GM12873 (cell line): ENCODE data around the gene NAV3.

ENCODE experiments used
- TF ChIP-seq, protein P1 (sequence below): IDR thresholded peaks from 2 replicates; pipeline ENCODE4 v1.5.1; 2012; ENCODE audit warnings: low read depth, mild to moderate bottlenecking, moderate library complexity, low read length, control low read depth; ENCODE audit not compliant: insufficient read depth; ENCODE audit errors: missing control alignments

Gene NAV3, protein sequence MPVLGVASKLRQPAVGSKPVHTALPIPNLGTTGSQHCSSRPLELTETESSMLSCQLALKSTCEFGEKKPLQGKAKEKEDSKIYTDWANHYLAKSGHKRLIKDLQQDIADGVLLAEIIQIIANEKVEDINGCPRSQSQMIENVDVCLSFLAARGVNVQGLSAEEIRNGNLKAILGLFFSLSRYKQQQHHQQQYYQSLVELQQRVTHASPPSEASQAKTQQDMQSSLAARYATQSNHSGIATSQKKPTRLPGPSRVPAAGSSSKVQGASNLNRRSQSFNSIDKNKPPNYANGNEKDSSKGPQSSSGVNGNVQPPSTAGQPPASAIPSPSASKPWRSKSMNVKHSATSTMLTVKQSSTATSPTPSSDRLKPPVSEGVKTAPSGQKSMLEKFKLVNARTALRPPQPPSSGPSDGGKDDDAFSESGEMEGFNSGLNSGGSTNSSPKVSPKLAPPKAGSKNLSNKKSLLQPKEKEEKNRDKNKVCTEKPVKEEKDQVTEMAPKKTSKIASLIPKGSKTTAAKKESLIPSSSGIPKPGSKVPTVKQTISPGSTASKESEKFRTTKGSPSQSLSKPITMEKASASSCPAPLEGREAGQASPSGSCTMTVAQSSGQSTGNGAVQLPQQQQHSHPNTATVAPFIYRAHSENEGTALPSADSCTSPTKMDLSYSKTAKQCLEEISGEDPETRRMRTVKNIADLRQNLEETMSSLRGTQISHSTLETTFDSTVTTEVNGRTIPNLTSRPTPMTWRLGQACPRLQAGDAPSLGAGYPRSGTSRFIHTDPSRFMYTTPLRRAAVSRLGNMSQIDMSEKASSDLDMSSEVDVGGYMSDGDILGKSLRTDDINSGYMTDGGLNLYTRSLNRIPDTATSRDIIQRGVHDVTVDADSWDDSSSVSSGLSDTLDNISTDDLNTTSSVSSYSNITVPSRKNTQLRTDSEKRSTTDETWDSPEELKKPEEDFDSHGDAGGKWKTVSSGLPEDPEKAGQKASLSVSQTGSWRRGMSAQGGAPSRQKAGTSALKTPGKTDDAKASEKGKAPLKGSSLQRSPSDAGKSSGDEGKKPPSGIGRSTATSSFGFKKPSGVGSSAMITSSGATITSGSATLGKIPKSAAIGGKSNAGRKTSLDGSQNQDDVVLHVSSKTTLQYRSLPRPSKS (N-terminal part only)

DNA sequence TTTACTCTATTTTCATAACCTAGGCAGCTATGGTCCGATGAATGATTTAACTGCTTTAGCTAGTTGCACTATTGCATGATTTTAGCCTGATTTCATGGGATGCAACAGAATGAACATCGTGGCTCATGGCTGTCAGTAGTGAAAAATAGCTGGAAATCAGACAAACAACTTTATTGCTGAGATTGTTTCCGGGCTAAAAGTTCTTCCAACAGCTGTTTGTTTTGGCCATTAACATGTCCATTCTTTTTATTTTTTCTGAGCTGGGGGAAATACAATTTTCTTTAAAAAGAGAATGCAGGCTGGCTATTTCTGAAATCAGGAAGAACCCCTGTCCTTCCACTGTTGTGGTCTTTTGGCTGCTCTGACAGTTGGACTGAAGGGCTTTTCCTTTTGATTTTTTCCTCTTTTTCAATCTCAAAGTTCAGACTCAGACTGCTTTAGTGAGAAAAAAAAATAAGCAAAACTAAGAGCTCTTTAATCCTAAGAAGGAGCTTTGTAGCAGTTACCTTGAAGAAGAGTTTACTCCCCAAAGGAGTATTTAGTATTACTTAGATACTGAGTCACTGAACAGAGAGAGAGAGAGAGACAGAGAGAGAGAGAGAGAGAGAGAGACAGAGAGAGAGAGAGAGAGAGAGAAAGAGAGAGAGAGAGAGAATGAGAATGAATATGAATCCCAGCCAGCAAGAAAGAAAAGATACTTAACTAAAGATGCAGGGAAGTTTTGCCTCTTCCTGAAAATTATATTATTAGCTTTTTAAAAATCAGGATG is at the start of gene NAV3:
Gene NAV3, plus strand, starts transcription at position 312 of the 769 bp plus-strand sequence. CDS start 568 bp downstream, outside the sequence.
- TF ChIP-seq, protein P1, sequence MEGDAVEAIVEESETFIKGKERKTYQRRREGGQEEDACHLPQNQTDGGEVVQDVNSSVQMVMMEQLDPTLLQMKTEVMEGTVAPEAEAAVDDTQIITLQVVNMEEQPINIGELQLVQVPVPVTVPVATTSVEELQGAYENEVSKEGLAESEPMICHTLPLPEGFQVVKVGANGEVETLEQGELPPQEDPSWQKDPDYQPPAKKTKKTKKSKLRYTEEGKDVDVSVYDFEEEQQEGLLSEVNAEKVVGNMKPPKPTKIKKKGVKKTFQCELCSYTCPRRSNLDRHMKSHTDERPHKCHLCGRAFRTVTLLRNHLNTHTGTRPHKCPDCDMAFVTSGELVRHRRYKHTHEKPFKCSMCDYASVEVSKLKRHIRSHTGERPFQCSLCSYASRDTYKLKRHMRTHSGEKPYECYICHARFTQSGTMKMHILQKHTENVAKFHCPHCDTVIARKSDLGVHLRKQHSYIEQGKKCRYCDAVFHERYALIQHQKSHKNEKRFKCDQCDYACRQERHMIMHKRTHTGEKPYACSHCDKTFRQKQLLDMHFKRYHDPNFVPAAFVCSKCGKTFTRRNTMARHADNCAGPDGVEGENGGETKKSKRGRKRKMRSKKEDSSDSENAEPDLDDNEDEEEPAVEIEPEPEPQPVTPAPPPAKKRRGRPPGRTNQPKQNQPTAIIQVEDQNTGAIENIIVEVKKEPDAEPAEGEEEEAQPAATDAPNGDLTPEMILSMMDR, result no peak

DNA sequence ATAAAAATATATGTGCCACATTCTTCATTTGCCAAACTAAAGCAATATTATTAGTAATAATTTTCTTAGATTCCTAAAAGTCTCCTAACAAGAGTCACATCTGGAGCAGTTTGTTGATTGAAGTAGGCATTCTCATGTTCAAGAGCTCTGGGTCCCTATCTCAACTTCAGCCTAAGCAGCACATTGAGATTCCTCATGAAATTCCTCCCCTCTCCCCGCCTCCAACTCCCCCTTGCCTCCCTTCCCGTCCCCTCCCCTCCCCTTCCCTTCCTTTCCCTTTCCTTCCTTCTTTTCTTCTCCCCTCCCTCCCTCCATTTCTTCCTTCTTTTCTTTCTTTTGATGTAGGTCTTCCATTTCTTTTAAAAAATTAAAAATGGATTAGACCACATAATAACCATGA is 48.7 kb upstream of the NAV3 start:
- TF ChIP-seq, protein P1, result no peak

DNA sequence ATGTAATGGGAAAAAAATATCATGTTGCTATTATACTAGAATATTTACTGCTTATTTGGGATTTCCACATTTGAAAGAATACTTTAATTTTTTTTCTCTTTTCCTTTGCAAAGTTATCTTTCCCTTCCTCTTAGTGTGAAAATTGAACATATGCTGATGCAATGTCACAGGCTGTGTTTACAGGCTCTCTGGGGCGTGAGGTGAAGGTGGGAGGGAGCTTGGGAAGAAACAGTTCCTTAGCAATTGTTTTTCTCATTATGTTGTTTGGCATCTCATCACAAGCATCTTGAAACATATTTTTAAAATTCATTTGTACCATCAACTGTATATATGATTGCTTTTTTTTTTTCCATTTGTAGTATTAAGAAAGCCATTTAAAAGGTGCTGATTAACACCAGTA is 47.9 kb upstream of the NAV3 start:
- TF ChIP-seq, protein P1, result no peak

DNA sequence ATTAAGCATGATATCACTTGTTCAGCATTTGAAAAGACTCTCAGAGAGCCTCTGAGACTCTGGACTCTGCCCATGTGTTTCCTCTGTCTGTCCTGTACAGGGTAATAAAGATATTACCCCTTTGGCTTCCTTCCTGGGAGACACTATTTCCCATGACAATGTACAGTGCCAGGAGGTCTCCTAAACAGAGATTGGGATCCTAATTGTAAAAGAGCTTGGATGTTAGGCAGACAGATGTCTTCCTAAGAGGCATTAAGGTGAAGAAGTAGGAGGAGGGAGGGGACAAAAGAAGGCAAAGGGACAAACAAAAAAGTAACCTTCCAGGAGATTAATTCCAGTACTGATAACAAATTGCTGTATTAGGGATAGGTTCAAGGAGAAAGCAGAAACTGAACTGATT is 45.5 kb upstream of the NAV3 start:
- TF ChIP-seq, protein P1, result no peak

DNA sequence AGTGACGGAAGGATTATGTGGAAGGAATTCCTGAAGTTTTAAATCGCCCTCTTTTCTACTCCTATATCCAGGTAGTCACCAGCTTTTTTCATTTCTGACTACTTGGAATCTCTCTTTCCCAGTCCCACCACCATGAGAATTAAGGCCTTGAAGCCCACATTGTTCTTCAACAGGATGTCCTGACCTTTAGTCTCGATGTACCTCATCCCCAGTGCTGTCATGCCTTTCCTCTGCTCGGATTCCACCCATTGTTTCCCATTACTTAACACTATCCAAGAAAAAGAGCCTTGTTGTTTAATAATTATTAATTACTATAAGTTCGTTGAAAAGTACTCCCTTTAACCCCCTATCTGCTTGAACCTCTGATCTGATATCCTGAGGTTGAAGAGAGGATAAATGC is 44.0 kb upstream of the NAV3 start:
- TF ChIP-seq, protein P1, result no peak

DNA sequence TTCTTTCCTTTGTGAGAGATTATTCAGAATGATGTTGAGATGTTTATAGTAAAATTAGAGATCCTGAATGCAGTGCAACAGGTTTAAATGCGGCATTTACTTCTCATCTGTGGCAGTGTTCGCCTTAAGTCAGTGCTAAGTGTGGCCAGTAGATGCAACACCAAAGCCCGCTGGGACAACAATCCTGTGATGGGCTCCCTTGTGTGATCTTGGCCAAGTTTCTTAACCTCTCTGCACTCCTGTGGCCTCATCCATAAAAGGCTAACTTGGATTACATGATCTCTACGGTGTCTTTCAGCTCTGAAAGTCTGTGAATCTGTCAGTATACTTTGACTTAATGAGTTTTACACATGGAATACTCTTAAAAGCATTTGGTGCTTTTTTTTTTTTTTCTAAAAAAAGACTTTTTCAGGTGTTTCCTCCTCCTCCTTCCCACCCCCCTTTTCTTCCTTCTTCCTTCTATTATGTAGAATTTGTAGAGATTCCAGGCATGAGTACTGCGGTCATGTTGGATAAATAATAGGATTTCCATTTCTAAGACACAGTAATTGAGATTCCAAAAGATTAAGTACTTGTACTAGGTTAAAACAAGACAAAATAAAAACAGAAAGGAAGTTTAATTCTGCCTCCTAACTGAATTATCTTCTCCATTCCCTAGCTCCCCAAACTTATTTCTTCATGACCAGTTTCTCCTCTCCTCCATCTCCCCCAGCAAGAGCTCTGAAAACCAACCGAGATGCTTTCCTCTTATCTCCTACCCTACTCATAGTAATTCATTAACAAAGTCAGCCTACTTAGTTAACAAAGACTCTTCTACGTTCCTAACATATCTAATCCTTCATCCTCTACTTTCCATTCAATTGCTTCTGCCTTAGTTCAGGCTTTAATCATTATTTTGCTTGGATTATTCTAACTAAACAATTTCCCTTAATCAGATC is 42.2 kb upstream of the NAV3 start:
- TF ChIP-seq, protein P1, result no peak
